Measurements from ENCODE around the gene THSD7B.

GRCh38 chr2:137676346-137676745 lies 911.0 kb downstream of the THSD7B start:
- no peak for TF ChIP-seq ZNF592 (IDR thresholded peaks at IDR 0.05)
- no peak for TF ChIP-seq ZNF551 (CRISPR knock-in tag; IDR thresholded peaks at IDR 0.05)
- no peak for TF ChIP-seq CTCF (IDR thresholded peaks at IDR 0.05 in 2 of 3, conservative IDR thresholded peaks at IDR 0.05 in 1 of 3; ENCODE audit: insufficient read depth in 2 of 3, low read depth in 1 of 3, low read length in 3 of 3)
- no peak for TF ChIP-seq ATF3 (IDR thresholded peaks at IDR 0.05)
- no peak for TF ChIP-seq ATF3 (CRISPR knock-in tag; conservative IDR thresholded peaks at IDR 0.05)
- no peak for TF ChIP-seq ELF4 (CRISPR knock-in tag; IDR thresholded peaks at IDR 0.05)
- TF ChIP-seq EZH2 (IDR thresholded peaks at IDR 0.05; ENCODE audit: borderline replicate concordance, low read depth, low read length): no peak
- no peak for TF ChIP-seq PML (IDR thresholded peaks at IDR 0.05; ENCODE audit: low read length)
- TF ChIP-seq KDM1A (IDR thresholded peaks at IDR 0.05): no peak
- TF ChIP-seq ZNF274 (IDR thresholded peaks at IDR 0.05; ENCODE audit: borderline replicate concordance, low read depth, low read length): no peak
- TF ChIP-seq HMG20B (CRISPR knock-in tag; IDR thresholded peaks at IDR 0.05): no peak
- no peak for TF ChIP-seq ZBTB1 (CRISPR knock-in tag; IDR thresholded peaks at IDR 0.05; ENCODE audit: borderline replicate concordance, low read depth)

Measured in K562 (cell line).